Liver (tissue), 9 donors: Measurements from ENCODE around the gene SLC6A3. TPM values are rescaled to one million over a fixed set of nuclear protein-coding genes. Genes with fewer than 3 reads are reported as not detected.

Source experiments
- DNase-seq: peaks from one replicate; pipeline ENCODE4 v3.0.0-alpha.2; 2017; ENCODE audit warnings: low spot score
- H3K27ac ChIP-seq, 2 donors: one replicate each; pipeline ENCODE4 v1.7.0; 2013; ENCODE audit warnings: inconsistent platforms in 2 of 2, low read length in 2 of 2, control low read depth in 1 of 2, low read depth in 1 of 2, mild to moderate bottlenecking in 1 of 2
- H3K27me3 ChIP-seq, 4 donors: one replicate each; pipeline versions ENCODE4 v1.6.1 to v1.7.0; 2013; ENCODE audit warnings: low read length in 3 of 4, inconsistent platforms in 1 of 4, mild to moderate bottlenecking in 1 of 4, moderate library complexity in 1 of 4; ENCODE audit not compliant: control insufficient read depth in 4 of 4, insufficient read depth in 4 of 4
- H3K36me3 ChIP-seq, 4 donors: one replicate each; pipeline versions ENCODE4 v1.6.1 to v1.7.0; 2013; ENCODE audit warnings: low read length in 3 of 4, mild to moderate bottlenecking in 3 of 4, low read depth in 1 of 4, moderate library complexity in 1 of 4; ENCODE audit not compliant: control insufficient read depth in 4 of 4, insufficient read depth in 3 of 4
- H3K4me1 ChIP-seq, 4 donors: one replicate each; pipeline versions ENCODE4 v1.6.1 to v1.7.0; 2013; ENCODE audit warnings: low read length in 3 of 4, mild to moderate bottlenecking in 3 of 4, moderate library complexity in 1 of 4; ENCODE audit not compliant: control insufficient read depth in 4 of 4, insufficient read depth in 4 of 4
- H3K4me3 ChIP-seq, 3 donors: one replicate each; pipeline versions ENCODE4 v1.6.1 to v1.7.0; 2013; ENCODE audit warnings: low read length in 3 of 3, control low read depth in 1 of 3, low read depth in 1 of 3, mild to moderate bottlenecking in 1 of 3
- H3K9ac ChIP-seq, 2 donors: one replicate each; pipeline ENCODE4 v1.7.0; 2013; ENCODE audit warnings: low read length in 2 of 2, mild to moderate bottlenecking in 2 of 2, moderate library complexity in 2 of 2, control low read depth in 1 of 2, low read depth in 1 of 2
- H3K9me3 ChIP-seq, 4 donors: one replicate each; pipeline versions ENCODE4 v1.6.1 to v1.7.0; 2013; ENCODE audit warnings: low read length in 3 of 4; ENCODE audit not compliant: control insufficient read depth in 4 of 4
- EGR1 ChIP-seq, 2 donors: IDR thresholded peaks; 2 replicates each; pipeline ENCODE4 v1.6.1; 2016 to 2018; ENCODE audit warnings: antibody characterized with exemption in 2 of 2, low read depth in 2 of 2
- FOXA1 ChIP-seq: IDR thresholded peaks from 2 replicates; pipeline ENCODE4 v1.6.1; 2016; ENCODE audit warnings: antibody characterized with exemption
- FOXA2 ChIP-seq: IDR thresholded peaks from 2 replicates; pipeline ENCODE4 v1.6.1; 2016; ENCODE audit warnings: antibody characterized with exemption
- GABPA ChIP-seq, 2 donors: IDR thresholded peaks in 1 of 2; conservative IDR thresholded peaks in 1 of 2; 2 replicates each; pipeline ENCODE4 v1.6.1; 2016; ENCODE audit warnings: antibody characterized with exemption in 2 of 2, mild to moderate bottlenecking in 1 of 2, moderate library complexity in 1 of 2
- HNF4A ChIP-seq, 2 donors: conservative IDR thresholded peaks; 2 replicates each; pipeline ENCODE4 v1.6.1; 2016; ENCODE audit warnings: antibody characterized with exemption in 2 of 2, mild to moderate bottlenecking in 2 of 2
- HNF4G ChIP-seq: IDR thresholded peaks from 2 replicates; pipeline ENCODE4 v1.6.1; 2016; ENCODE audit warnings: antibody characterized with exemption
- JUND ChIP-seq, 2 donors: IDR thresholded peaks; 2 replicates each; pipeline ENCODE4 v1.6.1; 2016; ENCODE audit warnings: antibody characterized with exemption in 2 of 2
- NR2F2 ChIP-seq: IDR thresholded peaks from 2 replicates; pipeline ENCODE4 v1.6.1; 2016; ENCODE audit warnings: antibody characterized with exemption
- RAD21 ChIP-seq, 2 donors: IDR thresholded peaks; 2 replicates each; pipeline ENCODE4 v1.6.1; 2016; ENCODE audit warnings: antibody characterized with exemption in 2 of 2, mild to moderate bottlenecking in 2 of 2
- RXRA ChIP-seq, 2 donors: IDR thresholded peaks; 2 replicates each; pipeline ENCODE4 v1.6.1; 2017 to 2018; ENCODE audit warnings: antibody characterized with exemption in 2 of 2, mild to moderate bottlenecking in 1 of 2
- SP1 ChIP-seq: IDR thresholded peaks from 2 replicates; pipeline ENCODE4 v1.6.1; 2018; ENCODE audit warnings: antibody characterized with exemption, mild to moderate bottlenecking
- TAF1 ChIP-seq: conservative IDR thresholded peaks from 2 replicates; pipeline ENCODE4 v1.6.1; 2016; ENCODE audit warnings: antibody characterized with exemption, mild to moderate bottlenecking
- YY1 ChIP-seq: IDR thresholded peaks from 2 replicates; pipeline ENCODE4 v1.6.1; 2016; ENCODE audit warnings: antibody characterized with exemption, mild to moderate bottlenecking
- WGBS: extraction: QIAGEN DNeasy Blood & Tissue Kit; methylation state at CpG from one replicate; pipeline ENCODE4 v1.1.7; 2013; 5-methylcytosine and 5-hydroxymethylcytosine counted together
- polyA plus RNA-seq, 2 donors: library from polyadenylated mRNA; stranded (reverse) in 1 of 2; unstranded in 1 of 2; fragments of 200-250 nt in 1 of 2; fragments of >200 nt in 1 of 2; fragmentation: Nextera tagmentation in 1 of 2; extraction: Ambion mirVana in 1 of 2; gene quantifications; one replicate each; pipeline versions ENCODE4 v1.2.1 to v1.2.3, GENCODE V29; 2013 to 2015
- total RNA-seq, 2 donors: library from RNA; depleted of rRNA; stranded (reverse); fragments of >200 nt; gene quantifications; one replicate each; pipeline ENCODE4 v1.2.3, GENCODE V29; 2014
- TF ChIP-seq, protein P1 (sequence below): IDR thresholded peaks from 2 replicates; pipeline ENCODE4 v1.6.1; 2016; ENCODE audit warnings: antibody characterized with exemption, mild to moderate bottlenecking
- TF ChIP-seq, protein P2 (sequence below): IDR thresholded peaks from 2 replicates; pipeline ENCODE4 v1.6.1; 2016; ENCODE audit warnings: antibody characterized with exemption
- TF ChIP-seq, protein P3 (sequence below): fragments of 150-350 bp; IDR thresholded peaks from 2 replicates; pipeline ENCODE4 v1.5.1; 2017; ENCODE audit warnings: improper control_type of control experiment, low read depth, low read length; ENCODE audit not compliant: missing input control
- TF ChIP-seq, protein P4 (sequence below): IDR thresholded peaks from 2 replicates; pipeline ENCODE4 v1.6.1; 2016; ENCODE audit warnings: antibody characterized with exemption
- donor health status: healthy.
- donor health status: healthy.
- donor health status: healthy.
- donor health status: healthy.
- donor health status: healthy.

The SLC6A3 gene
- total and polyA plus RNA-seq, 4 donors: not detected

DNA sequence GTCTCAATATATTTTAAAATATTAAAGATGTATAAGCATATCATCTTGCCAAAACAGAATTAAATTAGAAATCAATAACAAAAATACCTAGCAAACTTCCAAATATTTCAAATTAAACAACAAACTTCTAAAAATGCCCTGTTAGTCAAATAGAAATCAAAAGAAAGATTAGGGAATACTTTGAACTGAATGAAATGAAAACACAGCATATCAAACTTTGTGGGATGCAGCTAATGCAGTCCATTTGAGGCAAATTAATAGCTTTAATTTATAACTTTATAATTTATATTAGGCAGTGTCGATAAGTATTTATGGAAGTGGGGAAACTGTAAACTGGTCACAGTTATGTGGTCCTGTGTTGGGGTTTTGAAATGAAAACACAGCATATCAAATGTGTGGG lies 17.1 kb downstream of the SLC6A3 start:
- no peak overlapping the region for H3K9ac ChIP-seq
- TF ChIP-seq FOXA1 (no peak), HNF4A (conservative IDR thresholded peaks at IDR 0.05) (no peak), EGR1 (IDR thresholded peaks at IDR 0.05; ENCODE audit: low read depth in 2 of 2) (no peak), YY1 (no peak), JUND (IDR thresholded peaks at IDR 0.05) (no peak), TAF1 (no peak), SP1 (no peak), RXRA (IDR thresholded peaks at IDR 0.05) (no peak)
- TF ChIP-seq, protein P1, sequence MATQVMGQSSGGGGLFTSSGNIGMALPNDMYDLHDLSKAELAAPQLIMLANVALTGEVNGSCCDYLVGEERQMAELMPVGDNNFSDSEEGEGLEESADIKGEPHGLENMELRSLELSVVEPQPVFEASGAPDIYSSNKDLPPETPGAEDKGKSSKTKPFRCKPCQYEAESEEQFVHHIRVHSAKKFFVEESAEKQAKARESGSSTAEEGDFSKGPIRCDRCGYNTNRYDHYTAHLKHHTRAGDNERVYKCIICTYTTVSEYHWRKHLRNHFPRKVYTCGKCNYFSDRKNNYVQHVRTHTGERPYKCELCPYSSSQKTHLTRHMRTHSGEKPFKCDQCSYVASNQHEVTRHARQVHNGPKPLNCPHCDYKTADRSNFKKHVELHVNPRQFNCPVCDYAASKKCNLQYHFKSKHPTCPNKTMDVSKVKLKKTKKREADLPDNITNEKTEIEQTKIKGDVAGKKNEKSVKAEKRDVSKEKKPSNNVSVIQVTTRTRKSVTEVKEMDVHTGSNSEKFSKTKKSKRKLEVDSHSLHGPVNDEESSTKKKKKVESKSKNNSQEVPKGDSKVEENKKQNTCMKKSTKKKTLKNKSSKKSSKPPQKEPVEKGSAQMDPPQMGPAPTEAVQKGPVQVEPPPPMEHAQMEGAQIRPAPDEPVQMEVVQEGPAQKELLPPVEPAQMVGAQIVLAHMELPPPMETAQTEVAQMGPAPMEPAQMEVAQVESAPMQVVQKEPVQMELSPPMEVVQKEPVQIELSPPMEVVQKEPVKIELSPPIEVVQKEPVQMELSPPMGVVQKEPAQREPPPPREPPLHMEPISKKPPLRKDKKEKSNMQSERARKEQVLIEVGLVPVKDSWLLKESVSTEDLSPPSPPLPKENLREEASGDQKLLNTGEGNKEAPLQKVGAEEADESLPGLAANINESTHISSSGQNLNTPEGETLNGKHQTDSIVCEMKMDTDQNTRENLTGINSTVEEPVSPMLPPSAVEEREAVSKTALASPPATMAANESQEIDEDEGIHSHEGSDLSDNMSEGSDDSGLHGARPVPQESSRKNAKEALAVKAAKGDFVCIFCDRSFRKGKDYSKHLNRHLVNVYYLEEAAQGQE: no peak
- TF ChIP-seq, protein P2, sequence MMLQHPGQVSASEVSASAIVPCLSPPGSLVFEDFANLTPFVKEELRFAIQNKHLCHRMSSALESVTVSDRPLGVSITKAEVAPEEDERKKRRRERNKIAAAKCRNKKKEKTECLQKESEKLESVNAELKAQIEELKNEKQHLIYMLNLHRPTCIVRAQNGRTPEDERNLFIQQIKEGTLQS: no peak
- TF ChIP-seq, protein P3, sequence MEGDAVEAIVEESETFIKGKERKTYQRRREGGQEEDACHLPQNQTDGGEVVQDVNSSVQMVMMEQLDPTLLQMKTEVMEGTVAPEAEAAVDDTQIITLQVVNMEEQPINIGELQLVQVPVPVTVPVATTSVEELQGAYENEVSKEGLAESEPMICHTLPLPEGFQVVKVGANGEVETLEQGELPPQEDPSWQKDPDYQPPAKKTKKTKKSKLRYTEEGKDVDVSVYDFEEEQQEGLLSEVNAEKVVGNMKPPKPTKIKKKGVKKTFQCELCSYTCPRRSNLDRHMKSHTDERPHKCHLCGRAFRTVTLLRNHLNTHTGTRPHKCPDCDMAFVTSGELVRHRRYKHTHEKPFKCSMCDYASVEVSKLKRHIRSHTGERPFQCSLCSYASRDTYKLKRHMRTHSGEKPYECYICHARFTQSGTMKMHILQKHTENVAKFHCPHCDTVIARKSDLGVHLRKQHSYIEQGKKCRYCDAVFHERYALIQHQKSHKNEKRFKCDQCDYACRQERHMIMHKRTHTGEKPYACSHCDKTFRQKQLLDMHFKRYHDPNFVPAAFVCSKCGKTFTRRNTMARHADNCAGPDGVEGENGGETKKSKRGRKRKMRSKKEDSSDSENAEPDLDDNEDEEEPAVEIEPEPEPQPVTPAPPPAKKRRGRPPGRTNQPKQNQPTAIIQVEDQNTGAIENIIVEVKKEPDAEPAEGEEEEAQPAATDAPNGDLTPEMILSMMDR: no peak
- H3K27ac ChIP-seq: no peak overlapping the region
- 67% methylated on average over 1 of the region's 1 CpG for WGBS
- no peaks in the 10 kb centered on the region for H3K36me3 ChIP-seq
- peak overlapping the region in 1 of 3 donors; percentile 63 for H3K4me3 ChIP-seq
- DNase-seq: no peak
- H3K9me3 ChIP-seq: peaks cover 5 to 22% (median 17%) of the 10 kb centered on the region in 4 donors
- no peaks in the 10 kb centered on the region for H3K4me1 ChIP-seq
- no peaks in the 10 kb centered on the region for H3K27me3 ChIP-seq

DNA sequence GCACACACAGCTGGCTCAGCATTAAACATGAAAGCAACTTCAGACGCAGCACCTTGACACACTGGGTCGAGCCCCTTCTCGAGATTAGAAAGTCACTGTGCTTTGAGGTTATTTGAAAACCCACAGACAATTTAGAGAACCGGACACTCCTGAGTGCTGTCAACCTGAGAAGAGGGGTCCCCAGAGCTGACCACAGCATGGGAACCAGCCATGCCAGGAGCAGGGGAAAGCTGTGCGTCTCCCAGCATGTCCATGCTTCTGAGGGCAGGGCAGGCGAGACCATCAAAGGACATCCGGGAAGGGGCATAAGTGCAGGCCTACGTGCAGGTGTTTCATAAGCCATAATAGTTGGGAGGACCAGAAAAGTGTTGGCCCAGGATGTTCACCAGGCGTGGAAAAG lies 20.5 kb downstream of the SLC6A3 start:
- TF ChIP-seq RXRA (IDR thresholded peaks at IDR 0.05): no peak
- no peak for TF ChIP-seq JUND (IDR thresholded peaks at IDR 0.05)
- TF ChIP-seq FOXA1: no peak
- no peak for TF ChIP-seq TAF1
- TF ChIP-seq, protein P4, sequence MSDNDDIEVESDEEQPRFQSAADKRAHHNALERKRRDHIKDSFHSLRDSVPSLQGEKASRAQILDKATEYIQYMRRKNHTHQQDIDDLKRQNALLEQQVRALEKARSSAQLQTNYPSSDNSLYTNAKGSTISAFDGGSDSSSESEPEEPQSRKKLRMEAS: no peak
- no peak for TF ChIP-seq RAD21 (IDR thresholded peaks at IDR 0.05)
- TF ChIP-seq, protein P2: no peak
- no peak for TF ChIP-seq YY1
- no peak for TF ChIP-seq HNF4A (conservative IDR thresholded peaks at IDR 0.05)
- TF ChIP-seq FOXA2: no peak
- no peak for TF ChIP-seq GABPA (IDR thresholded peaks at IDR 0.05 in 1 of 2, conservative IDR thresholded peaks at IDR 0.05 in 1 of 2)
- no peak for TF ChIP-seq HNF4G
- no peak for TF ChIP-seq NR2F2
- TF ChIP-seq, protein P1: no peak
- Histone ChIP-seq H3K9me3 (peaks cover 5 to 22% (median 16%) of the 10 kb centered on the region in 4 donors), H3K36me3 (no peaks in the 10 kb centered on the region), H3K27me3 (no peaks in the 10 kb centered on the region), H3K4me3 (no peak overlapping the region), H3K9ac (no peak overlapping the region), H3K4me1 (no peaks in the 10 kb centered on the region), H3K27ac (no peak overlapping the region)
- no peak for DNase-seq
- 85% methylated on average over 9 of the region's 9 CpGs for WGBS
